Activated CD4-positive, CD25-positive, alpha-beta regulatory T cell treated with anti-CD3 and anti-CD28 coated beads, Interleukin-2, amount 50 U/mL, for 72 hours (primary cell): ENCODE measurements around the gene FAR2.
A peak's percentile ranks its signal among the peaks of the same experiment; 100 is the strongest.
"Not testable (repeated sequence)": the region's sequence is repeated elsewhere in the genome, so short reads cannot be mapped to it uniquely, and the experiment has no call there.

Experiments used
- DNase-seq: peaks from one replicate; pipeline ENCODE4 v3.0.0; 2021

FAR2 gene

DNA sequence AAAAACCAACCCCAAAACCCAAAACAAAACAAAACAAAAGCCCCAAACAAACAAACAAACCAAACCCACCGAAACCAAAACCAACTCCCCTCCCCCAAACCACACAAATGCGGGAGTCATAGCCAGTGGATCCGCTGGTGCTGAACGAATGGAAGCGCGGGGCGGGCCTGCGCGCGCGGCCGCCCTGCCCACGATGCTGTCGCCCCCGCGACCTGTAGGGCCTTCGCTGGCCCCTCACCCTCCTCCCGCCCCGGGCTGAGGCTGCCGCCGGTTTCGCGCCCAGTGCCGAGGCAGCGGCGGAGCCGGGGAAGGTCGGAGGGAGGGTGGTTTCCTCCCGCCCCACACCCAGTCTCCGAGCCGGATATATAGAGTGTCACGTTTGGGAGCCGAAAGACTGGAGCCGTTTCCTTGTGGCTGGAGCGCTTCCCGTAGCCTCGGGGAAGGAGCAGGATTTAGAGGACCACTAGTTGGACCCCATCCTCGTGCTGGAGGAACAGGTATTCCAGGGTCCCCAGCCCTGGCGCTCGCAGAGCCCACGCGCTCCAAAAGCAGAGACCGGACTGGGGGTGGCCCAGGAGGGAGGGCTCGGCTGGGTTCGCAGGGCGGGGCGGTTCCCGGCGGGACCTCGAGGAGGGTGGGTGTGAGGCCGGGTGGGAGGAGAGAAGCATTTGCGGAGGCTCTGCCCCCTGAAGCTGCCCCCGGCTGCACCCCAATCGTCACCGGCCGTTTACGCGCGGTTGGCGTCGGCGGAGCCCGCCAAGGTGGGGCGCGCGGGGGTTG is at the start of gene FAR2:
FAR2 (plus strand) TSS at position 368 of the 780 bp plus-strand sequence. CDS start 121,172 bp downstream, outside the sequence.
- DNase-seq, result peak; percentile 47

DNA sequence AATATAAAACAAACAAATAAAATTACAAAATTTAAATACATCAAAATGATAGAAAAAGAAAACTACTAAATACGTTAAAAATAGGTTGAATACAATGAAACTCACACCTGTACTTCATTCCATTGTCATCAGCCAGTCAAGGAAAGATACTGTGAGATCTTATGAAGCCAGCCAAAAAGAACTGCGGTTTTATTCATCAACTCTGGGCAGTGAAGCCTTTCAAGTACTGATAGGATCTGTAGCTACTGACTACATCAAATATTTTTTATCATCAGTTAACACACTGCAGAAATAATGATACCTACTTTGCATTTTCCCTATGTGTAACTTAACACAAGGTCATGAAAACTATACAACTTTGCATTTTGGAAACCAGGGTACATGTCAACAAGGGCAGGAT is 46.3 kb upstream of the FAR2 start:
- no peak for DNase-seq

DNA sequence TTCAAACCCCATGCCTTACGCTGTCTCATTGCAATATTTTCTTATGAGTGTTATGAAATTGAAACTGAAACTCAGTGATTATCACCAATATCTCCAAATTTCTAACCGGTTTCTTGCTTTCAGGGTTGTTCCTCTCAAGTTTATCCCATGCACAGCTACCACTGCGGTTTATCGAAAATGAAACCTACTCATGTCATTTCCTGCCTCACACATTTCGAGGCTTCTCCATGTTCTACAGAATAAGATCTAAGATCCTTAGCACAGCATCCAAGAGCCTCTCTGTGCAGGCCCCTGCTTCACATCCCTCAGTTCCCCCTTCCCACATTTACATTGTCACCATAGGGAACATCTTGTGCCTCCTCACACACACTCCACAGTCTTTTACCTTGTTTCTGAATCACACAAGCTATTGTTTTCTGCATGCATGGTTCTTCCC is 45.5 kb upstream of the FAR2 start:
- DNase-seq, result no peak

DNA sequence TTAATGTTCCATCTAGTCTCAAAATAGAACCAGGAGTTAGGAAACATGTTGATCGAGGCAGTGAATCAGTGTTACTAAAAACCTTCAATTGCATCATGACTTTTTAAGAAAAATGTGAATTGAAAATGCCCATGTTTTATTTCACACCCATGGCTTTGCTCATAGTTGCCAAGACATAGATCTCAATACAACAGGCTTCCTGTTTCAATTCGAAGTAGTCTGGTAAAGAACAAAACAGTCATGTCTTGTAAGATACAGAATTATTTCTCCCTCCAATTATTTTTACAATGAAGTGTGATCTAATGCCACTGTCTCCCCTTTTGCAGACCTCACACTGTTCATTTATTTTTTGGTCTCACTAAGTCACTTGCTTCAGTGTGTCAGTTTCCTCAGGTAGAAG is 44.6 kb upstream of the FAR2 start:
- DNase-seq, result no peak

DNA sequence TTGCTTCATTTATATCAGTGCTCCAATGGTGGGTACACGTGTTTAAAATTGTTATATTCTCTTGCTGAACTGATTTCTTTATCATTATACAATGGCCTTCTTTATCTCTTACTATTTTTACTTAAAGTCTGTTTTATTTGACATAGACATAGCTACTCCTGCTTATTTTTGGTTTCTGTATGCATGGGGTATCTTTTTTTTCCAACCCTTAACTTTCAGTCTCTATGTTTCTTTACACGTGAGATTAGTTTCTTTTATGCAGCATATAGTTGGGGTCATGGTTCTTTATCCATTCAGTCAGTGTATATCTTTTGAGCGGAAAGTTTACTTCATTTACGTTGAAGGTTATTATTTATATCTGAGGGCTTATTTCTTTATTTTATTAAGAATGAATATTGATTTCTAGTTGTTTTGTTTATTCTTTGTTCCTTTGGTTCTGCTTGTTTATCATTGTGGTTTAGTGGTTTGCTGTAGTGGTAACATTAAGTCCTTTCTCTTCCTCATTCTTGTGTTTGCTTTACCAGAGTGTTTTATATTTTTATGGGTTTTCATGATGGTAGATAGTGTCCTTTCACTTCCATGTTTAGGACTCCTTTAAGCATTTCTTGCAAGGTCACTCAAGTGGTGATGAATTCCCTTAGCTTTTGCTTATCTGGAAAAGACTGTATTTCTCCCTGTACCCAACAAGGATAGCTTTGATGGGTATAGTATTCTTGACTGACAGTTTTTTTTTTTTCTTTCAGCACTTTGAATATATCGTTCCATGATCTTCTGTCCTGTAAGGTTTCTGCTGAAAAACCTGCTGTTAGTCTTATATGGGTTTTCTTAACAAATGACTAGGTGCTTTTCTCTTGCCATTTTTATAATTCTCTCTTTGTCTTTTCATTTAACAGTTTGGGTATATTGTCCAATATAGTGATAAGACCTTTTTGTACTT is 38.3 kb upstream of the FAR2 start:
- DNase-seq, result no peak

DNA sequence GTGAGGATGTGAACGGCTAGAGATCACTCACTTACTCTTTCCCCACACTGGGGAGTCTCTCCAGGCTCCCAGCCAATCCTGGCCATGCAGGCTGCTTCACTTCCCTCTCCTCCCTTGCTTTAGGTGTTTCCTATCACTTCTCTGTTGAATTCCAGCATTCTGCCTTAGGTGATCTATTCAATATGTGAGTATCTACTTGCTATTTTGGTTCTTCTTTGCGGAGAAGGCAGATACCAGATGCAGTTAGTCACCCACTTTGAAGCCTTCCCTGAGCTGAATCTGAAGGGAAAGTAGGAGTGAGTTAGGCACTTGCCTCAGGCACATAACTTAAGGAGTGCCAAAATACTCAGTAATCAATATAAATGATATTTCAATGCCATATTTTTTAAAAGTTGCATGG is 36.0 kb upstream of the FAR2 start:
- DNase-seq, result no peak

DNA sequence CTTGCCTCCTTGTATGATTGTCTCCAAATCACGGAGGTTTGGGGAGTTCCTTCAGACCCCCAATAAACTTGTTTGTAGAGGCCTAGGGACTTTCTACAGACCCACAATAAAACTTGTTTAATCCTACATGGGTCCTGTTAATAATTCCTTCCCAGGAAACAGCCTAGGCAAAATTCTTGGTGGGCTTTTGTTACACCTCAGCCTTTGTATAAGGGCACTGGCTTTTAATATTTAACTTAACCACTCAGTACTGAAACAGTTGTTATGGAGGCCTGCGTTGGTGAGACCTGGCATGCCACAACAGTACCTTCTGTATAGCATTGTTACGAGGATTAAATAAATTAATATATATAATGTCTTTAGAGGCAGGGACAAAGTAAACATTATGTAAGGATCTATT is 32.7 kb upstream of the FAR2 start:
- no peak for DNase-seq

DNA sequence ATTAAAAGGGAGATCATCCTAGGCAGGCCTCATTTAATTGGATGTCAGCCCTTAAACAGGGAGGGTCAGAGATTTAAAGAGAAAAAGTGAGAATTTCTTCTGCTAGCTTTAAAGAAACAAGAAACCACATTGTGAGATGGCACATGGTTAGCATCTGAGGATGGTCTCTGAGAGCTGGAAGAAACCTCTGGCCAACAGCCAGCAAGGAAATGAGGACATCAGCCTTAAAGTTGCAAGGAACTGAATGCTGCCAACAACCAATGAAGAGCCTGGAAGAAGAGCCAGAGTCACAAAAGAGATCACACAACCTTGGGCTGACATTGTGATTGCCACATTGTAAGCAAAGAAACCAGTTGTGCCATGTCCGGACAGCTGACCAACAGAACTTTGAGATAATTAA is 17.5 kb upstream of the FAR2 start:
- no peak for DNase-seq

DNA sequence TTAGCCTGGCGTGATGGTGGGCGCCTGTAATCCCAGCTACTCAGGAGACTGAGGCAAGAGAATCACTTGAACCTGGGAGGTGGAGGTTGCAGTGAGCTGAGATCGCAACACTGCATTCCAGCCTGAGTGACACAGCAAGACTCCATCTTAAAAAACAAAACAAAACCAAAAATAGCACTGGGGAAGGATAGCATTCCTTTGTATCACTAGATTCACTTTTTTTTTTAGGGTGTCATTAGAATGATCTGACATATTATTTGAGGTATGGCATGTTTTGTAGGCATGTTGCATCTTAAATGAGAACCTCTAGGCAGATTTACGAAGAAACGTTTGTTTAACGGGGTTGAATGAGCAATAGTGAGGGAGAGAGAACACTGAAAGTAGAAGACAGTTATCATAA is 16.8 kb upstream of the FAR2 start:
- no peak for DNase-seq

DNA sequence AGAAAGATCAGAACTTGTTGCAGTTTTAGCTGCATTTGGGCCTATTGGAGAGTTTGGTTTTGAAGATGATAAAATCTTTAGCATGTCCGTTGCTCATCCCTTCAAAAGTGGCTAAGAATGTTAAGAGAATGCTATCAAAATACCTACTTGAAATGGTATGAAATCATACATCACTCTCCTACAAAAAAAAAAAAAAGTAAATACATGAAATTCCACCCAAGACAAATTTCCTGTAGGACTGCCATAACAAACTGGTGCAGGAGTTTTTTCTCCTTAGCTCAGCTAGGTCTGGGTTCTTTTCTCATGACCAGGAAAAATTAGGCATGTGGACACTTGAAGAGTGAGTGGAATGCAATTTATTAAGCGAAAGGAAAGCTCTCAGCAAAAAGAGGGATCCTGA is 15.9 kb upstream of the FAR2 start:
- DNase-seq, result no peak

DNA sequence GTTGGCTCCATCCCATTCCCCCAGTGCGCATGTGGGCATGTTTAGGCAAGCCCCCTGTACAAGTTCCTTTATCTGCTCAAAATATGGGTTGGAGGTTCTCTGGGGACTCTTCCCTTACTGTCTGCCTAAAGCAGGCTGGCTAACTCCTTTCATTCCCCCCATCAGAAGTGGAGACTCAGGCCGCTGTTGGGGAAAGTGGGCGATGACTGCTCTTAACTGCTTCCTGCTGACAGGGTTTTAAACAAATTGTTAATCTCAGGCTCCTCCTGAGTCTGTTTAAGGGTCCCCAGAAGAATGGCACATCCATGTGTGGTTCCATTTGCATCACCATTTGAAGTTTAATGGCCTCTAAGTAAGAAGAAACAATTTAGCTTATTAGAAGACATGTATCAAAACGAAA is 15.4 kb upstream of the FAR2 start:
- no peak for DNase-seq

DNA sequence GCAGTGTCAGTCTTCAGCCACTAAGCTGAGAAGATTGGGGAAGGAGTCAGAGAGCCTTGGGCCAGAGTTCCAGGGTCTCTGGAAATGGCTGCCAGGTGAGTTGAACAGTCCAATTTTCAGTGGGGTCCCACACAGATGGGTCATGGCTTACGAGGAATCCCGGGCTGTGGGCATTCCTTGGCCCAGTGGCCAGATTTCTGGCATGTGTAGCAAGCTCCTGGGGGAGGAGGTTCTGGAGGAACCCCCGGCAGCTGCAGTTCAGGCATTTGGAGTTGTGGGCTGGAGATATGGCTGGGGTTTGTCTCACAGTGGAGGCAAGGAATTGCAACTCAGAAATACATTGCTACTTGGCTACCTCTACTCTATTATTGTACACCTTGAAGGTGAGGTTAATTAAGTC is 10.8 kb upstream of the FAR2 start:
- DNase-seq, result not testable (repeated sequence)

DNA sequence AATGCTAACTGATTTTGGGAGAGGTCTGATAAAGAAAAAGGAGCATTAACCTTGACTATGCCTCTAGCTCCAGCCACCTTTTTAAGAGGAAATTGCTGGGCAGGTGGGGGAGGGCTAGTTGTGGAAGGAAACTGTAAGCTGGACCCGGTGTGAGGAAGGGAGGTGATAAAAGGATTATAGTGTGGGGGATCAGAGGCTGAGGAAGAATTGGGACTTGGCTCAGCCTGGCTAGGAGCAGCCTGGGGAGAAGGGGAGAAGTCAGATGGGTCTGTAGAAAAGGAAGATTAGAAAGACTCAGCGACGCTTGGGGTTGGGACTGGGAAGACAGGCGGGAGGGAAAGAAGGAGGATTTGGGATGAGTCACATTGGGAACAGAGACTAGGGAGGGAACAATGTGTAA is 10.2 kb upstream of the FAR2 start:
- not testable (repeated sequence) for DNase-seq

DNA sequence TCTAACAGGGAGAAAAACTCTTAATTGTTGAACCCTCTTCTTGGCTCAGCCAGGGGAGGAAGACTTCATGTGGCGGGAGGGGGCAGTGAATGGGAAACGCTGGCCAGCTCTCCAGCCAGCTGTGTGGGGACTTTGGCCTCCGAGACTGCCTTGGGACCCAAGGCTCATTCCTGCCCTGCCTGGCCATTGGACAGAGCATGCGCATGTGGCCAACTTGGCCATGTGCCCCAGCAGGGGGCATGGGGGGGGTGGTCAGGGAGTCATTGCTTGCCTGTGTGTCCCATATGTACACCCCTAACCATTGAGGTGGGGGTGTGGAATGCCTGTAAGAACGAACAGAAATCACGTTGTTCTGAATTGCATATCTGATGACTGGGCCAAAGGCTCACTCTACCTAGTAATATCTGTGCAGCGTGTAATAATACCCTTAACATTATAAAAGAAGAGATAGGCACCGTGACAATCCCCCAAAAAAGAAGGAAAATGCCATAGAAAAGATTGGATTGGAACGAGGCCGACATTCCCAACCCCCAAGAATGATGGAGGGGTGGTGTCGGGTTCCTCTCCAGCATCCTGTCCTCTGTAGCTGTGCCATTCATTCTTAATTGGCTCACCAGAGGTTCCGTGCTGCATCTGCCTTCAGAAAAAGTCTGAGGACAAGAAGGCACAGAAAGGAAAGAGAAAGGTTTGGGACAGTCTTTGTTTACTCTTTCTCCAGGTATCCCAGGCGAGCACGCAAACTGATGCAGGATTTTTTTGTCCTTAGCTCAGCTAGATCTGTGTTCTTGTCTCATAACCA is 3.5 kb upstream of the FAR2 start:
- no peak for DNase-seq

DNA sequence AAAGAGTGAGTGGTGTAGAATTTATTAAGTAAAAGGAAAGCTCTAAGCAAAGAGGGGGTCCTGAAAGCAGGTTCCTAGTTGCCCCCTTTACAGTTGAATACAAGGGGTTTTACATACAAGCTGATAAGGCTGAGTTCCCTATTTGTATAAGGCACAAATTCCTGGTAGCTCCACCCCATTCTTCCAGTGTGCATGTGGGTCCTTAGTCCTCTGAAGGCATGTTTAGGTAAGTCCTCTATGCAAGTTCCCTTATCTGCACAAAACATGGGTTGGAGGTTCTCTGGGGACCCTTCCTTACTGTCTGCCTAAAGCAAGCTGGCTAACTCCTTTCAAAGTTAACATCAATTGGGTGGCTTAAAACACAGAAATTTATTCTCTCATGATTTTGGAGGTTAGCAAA is 2.9 kb upstream of the FAR2 start:
- DNase-seq, result no peak

DNA sequence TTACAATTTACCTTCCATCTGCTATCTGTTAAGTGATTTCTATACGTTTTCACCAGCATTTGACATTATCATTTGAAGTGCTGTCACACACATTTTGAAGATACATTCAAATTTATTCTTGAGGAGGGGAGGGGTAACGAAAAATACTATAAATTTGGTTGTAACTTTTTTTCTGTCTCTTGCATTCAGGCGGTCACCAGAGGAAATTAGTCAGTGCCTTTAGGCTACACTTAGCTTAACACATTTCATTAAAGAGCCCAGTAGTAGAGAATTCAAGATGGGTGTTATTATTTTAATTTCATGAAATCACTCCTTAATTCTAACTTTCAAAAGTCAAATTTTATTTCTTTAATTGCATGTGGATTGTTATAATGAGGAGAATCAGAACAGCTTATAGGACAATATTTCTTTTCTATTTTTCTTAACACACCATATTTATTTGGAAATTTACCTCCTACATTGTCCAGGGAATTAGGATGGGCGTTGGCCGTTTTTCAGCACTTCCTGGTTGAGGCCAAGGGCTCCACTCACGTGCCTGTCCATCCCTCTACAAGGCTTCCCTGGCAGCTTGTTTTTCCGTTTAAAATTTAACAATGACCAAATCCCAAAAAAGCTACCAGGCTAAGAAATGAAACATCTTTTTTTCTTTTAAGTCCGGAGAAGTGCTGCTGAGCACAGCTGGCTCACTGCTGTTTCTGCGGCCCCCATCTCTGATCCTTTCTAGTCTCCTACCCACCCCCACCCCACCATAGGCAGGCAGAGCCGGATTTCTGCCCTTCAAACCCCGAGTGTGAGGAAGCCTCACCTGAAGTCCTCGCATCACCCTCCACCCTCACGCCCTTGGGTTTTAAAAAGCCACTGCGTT is 1.1 kb upstream of the FAR2 start:
- no peak for DNase-seq

DNA sequence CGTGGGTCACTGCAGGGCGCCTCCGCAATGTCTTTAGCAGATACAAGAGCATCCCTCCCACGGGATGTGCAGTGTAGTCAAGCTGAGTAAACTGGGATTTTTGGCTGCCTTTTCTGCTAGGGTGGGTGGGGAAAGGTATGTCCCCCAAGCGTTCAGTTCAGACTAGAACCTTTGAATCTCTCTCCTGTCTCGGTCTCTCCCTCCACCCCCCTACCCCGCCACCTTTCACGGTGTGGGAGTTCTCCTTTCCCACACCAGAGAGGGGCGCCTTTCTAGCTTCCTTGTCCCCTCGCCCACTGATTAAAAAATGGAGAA is 525 bp upstream of the FAR2 start:
- no peak for DNase-seq

DNA sequence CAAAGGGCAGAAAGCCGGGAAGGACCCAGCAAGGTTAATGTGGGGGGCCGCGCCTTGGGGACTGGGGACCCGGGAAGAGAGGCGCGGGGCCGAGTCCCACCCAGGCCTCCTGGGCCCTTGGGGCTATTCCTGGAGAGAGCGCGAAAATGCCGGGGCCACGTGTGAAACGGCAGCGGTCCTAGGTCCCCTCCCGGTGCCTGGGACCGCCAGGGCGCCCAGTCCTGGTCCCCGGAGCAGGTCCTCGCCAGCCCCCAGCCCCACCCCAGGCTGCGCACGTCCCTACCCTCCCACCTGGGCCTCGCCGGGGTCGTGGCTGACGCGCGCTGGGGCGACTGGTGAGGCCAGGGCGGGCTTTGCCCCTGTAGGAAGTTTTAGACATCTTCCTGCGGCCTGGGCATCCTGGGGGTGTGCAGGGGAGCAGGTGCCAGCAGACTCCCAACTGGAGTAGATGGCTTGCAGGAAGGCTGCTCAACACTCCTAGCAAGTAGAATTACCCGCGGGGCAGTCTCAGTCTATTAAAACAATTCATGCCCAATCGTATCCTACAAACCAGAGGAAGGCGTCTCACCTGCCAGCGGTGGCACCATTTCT is 708 bp downstream of the FAR2 start:
- DNase-seq, result no peak

DNA sequence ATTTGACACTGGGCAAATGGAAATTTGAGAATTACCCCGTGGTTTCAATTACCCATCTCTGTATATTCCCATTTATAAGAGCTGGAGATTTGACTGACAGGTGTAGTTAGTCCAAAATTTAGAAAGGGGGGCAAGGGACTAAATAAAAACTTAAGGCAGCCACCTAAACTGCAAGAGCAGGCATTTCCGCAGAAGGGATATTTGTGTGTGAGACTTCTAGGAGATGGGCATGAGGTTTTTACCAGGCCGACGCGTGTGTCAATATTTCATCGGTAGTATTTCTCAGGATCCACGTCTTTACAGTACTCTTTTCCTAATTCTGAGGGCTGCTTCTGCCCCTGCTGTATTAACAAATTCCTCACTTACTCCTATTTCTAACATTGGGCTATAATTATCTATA is 1.4 kb downstream of the FAR2 start:
- DNase-seq, result no peak

DNA sequence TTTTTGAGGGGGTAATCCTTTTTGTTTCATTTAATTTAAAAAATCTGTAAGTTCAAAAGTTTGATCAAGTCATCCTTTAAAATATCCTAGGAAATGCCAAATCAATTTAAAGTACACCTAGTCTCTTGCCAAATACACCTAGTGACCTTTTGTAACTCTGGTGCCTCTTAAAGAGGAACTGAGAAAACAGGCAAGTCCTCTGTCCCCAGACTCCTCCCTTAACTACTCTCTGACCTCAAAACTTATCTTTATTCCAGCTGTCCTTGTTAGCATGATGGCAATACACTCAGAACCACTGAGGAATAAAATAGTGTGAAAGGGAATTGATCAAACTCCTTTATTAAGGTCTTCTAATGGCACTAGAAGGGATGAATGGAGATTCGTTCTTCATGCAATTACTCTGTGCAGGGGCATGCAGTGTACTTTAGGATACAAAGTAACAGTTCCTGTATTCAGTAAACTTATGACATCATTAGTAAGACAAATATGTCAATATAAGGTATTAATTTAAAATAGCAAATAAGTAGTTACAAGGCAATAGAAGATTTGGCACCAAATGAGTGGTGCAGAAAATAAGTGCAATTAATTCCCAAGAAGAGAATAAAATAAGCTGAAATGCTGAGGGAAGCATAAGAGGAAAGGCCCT is 3.3 kb downstream of the FAR2 start:
- no peak for DNase-seq

DNA sequence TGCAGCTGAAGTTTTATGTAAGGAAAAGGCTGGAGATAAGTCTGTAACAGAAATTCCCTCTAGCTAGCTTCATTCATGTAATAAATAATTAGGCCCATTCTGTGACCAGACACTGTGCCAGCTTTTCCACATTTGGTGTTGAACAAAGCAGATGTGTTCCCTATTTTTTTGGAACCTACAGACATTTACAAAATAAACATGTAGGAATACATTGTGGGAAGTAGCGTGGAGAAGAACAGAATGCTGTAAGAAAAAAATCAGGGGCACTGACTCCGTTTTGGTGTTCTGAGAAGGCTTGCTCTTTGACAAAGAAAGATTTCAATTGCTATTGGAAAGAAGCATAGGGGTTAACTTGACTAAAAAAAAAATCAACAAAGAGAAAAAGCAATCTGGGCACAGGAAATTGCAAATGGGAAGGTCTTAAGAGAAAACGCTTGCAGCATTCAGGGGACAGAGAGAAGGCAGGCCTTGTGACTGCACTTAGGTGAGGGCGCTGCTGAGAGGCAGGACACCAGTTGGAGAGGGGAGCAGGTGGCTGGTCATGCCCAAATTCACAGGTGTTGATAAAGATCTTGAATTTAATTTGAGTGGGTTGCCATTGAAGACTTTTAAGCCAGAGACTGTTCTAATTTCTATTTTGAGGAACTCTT is 4.0 kb downstream of the FAR2 start:
- no peak for DNase-seq
